Measurements from ENCODE around the gene IQSEC1.

DNA sequence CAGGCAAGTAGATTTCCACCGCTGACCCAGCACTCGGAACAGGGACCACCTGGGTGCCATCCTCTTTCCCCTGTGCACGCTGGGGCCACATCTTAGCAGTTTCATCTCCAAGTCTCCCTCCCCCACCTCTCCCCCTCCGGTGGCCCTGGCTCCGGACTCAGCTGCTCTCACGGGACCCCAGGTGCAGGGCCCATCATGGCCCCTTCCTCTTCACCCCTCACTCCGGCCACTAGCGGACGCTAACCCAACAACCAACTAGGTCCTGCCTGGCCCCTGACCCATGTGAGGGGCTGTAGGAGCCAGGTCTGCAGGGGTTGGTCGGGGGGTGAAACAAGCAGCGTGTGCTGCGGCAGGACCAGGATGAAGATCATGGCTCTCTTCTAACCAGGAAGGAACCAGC is 31.3 kb upstream of the IQSEC1 start:
- TF ChIP-seq, protein P1, sequence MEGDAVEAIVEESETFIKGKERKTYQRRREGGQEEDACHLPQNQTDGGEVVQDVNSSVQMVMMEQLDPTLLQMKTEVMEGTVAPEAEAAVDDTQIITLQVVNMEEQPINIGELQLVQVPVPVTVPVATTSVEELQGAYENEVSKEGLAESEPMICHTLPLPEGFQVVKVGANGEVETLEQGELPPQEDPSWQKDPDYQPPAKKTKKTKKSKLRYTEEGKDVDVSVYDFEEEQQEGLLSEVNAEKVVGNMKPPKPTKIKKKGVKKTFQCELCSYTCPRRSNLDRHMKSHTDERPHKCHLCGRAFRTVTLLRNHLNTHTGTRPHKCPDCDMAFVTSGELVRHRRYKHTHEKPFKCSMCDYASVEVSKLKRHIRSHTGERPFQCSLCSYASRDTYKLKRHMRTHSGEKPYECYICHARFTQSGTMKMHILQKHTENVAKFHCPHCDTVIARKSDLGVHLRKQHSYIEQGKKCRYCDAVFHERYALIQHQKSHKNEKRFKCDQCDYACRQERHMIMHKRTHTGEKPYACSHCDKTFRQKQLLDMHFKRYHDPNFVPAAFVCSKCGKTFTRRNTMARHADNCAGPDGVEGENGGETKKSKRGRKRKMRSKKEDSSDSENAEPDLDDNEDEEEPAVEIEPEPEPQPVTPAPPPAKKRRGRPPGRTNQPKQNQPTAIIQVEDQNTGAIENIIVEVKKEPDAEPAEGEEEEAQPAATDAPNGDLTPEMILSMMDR (IDR thresholded peaks at IDR 0.05): no peak
- no peak for TF ChIP-seq EZH2 (IDR thresholded peaks at IDR 0.05; ENCODE audit: borderline replicate concordance, insufficient read depth, low read depth, low read length, poor library complexity, severe bottlenecking)
